8988T (cell line): Measurements from ENCODE around the gene DOCK8.

Source experiments
- DNase-seq: peaks from one replicate; pipeline ENCODE4 v3.0.0; 2011

DOCK8 gene

DNA sequence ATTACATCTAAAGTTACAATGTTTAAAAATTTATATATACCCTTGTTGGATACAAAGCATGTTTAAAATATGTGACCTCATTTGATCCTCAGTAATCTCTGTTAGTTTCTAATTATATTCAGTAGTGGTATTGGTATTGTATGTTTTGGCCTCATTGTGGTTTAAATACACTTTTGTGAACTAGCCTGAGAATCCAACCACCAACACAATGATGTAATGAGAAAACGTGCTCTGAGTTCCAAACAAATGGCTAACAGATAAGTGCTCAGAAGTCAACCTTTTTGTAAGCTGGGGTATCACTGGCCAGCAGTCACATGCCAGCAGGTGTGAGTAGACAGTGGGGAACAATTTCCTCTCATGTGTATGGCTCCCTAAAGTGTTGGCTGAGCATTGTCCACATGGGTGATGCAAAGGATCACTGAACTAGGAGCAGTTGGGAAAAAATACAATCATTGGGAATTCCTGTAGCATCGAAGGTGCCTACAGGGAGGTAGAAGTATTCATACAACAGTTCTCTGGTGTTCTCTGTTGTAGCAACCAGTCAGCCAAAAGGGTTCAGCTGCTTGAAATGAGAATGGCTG is 56.1 kb downstream of the DOCK8 start:
- DNase-seq, result no peak

GRCh38 chr9:272251-273213 is 57.9 kb downstream of the DOCK8 start:
- no peak for DNase-seq

GRCh38 chr9:274406-274805 is 59.7 kb downstream of the DOCK8 start:
- no peak for DNase-seq

GRCh38 chr9:277601-278295 is 63.1 kb downstream of the DOCK8 start:
- no peak for DNase-seq

- DNase-seq, result no peak
These were observed 64.0 kb downstream of the DOCK8 start for GRCh38 chr9:278651-279050.

DNA sequence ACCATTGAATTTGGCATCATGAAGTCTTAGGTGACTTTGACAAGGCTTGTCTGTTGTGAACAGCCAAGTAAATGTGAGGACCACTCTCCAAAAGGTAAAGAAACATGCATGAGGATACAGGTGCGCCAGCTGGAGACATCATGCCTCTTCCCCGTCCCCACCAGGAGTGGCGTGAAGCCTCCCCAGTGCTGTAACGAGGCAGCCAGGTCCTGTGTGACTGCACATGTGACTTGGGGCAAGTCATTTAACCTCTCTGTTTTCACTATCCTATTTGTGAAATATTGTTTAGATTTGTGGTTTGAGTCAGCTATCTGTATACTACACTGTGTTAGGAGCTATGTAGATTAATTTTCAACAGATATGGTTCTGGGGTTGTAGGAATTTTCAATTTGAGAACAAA is 65.0 kb downstream of the DOCK8 start:
- no peak for DNase-seq

DNA sequence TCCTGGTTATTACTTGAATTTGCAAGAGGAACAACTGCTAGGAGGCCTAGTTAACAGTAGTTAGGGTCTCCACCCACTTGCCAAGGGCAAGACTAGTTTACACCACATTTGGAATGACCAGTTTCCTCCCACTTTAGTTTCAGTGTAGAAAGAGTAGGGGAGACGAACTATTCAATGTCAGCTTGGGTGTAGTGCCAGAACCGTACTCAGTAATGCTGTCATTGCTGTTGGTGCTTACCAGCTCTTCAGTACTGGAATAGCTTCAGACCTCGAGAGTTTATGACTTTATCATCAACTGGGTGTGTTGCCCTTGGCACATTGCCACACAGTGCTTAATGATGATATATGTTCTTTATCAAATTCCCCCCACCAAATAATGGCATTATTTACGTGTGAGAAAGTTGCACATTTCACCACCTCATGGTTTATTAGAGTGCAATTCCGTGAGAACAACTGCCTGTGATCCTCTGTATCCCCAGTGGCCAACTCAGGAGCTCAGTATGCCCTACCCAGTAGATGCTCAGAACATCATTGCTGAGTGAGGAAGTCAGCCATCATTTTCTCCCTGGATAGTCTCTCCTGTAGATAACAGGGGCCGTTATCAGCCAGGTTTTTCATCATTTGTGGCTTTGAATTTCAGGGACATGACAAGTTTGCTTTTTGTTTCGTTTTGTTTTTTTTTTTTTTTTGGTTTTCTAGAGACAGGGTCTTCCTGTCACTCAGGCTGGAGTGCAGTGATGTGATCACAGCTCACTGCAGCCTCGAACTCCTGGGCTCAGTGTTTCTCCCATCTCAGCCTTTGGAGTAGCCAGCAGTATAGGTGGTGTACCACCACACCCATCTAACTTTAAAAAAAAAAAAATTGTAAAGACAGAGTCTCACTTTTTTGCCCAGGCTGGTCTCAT is 67.3 kb downstream of the DOCK8 start:
- no peak for DNase-seq

GRCh38 chr9:286071-286740 is 71.5 kb downstream of the DOCK8 start:
- no peak for DNase-seq

DNA sequence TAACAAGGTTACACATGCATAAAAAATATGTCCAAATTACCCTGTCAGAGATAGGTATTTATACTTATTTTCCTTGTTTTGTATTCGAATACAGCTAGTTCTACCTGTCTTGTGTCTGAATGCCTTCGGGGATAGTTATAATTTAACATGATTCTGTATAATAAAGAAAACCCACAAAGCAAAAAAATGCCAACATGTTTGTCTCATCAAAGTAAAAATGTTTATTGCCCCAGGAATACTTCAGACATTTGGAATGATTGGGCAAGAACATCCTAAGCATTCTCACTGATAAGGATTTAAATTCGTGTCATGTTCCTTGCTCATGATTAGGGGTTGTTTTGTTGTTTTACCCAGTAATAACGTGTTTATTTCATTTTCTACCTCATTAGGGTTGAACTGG is 74.5 kb downstream of the DOCK8 start:
- no peak for DNase-seq

DNA sequence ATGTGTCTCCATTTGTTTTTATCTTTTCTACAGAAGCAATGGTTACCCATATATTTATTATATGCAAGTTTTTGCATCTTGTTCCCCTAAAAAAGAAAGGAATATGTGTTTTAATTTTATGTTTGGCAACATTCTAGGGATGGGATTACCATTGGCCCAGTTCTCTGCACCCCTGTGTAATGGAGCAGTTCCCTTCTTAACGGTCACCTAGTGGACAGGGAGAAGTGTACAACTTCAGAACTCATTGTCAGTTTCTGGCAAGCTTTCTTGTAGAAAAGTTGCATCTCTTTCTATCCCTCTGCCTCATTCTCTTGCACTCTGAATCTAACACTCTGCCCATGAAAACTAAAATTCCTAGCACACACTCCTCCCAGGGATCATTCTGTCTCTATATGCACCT is 78.2 kb downstream of the DOCK8 start:
- DNase-seq, result no peak

DNA sequence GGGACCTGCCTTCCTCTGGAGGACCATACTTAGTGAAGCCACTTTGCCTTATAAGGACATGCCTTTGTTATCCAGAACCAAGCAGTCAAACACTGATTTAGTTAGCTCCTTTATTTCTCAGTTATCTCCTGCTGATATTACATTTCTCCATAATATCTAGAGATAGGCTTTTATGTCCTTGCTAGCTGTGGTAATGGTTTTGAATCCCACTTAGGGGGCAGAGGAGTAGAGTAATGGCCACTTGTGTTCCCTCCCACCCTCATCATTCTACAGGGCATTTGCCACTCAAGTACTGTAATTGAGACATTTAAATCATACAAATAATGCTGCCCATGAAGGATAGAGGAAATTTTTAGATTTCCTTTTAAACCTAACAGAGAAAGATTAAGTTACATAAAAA is 80.9 kb downstream of the DOCK8 start:
- no peak for DNase-seq

- DNase-seq, result no peak
These were observed 81.7 kb downstream of the DOCK8 start for GRCh38 chr9:296411-296810.

DNA sequence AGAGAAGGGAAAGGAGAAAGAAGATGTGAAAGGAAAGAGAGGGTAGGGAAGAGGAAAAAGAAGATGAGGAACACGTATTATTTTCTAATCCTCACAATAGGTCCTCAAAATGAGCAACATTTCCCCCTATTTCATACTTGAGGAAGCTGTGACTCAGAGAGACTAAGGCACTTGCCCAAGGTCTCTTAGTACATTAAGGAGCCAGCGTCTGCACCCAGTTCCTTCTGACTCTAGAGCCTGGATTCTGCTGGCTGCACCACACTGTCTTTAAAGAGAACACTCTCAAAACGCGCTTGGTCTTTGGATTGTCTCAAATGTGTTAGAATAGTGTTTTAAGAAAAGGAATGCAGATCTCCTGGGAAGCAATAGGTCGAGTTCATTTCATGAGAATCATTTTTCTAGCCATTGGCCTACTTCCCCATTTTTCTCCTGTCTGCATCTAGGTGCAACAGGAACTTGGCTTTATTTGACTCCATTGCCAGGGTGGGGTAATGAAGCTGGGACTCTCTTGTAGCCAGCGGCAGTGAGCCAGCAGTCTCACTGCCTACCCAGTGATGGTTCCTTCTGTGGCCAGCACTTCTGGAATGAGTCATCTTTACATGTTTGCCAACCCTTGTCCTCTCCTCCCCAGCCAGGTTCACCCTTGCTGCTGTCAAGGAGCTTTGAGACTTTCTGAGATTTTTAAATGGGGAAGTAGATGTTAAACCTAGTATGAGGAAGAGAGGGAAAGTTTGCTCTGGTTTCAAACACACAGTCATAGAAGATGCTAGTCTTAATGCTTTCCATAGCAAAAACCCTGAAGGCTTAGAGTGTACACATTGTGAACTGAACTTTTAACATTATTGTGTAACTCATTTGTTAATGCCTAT is 82.7 kb downstream of the DOCK8 start:
- no peak for DNase-seq

GRCh38 chr9:303502-303901 is 88.8 kb downstream of the DOCK8 start:
- DNase-seq, result no peak

- DNase-seq, result no peak
These were observed 89.4 kb downstream of the DOCK8 start for GRCh38 chr9:304106-304505.

GRCh38 chr9:304519-305185 is 90.0 kb downstream of the DOCK8 start:
- no peak for DNase-seq

- no peak for DNase-seq
These were observed 92.2 kb downstream of the DOCK8 start for GRCh38 chr9:306907-307306.

DNA sequence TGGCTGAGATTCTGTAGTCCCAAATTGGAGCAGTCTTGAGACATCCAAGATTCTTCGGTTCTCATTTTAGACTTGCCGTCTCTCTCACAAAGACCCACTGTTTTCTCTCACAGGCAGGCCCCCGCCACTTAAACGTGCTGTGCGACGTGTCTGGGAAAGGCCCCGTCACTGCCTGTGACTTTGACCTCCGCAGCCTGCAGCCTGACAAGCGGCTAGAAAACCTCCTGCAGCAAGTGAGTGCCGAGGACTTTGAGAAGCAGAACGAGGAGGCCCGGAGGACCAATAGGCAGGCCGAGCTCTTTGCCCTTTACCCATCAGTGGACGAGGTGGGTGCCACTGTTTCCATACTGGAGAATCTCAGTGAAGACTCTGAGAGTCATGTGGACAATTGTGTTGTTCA is 97.2 kb downstream of the DOCK8 start:
- DNase-seq, result no peak

DNA sequence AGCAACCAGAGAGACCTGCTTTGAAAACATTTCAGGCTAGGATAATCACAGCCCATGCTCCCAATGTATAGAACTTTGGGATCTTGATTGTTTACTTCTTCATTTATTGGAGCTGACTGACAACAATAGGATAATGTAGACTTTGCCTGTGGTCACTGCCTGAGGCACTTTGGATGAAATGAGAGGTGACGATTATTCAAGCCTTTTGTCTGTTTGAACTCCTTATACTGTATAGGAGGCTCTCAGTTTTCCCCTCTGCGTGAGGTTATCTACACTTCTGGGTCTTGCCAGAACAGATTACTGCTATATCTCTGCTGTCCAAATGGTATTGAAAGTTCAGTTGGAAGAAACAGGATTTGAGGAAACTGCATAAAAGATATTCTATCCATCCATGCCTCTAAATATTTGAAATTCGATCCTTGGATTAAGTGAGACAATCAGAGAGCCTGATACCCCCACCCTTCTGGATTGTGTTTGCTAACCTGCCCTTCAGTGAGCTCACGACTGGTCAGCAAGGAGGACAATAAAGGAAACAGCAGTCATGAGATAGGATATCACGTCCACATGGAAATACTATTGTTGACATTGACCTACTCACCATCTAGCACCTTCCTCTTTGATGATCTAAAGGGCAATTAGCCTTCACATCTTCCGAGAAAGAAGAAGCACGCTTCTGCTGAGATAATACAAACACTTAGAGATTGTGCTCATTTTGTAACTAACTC is 98.1 kb downstream of the DOCK8 start:
- DNase-seq, result no peak

- no peak for DNase-seq
These were observed 101.8 kb downstream of the DOCK8 start for GRCh38 chr9:316382-316965.
